Thyroid gland (tissue), 4 donors: ENCODE data around the gene DUOXA1. TPM values are rescaled to one million over a fixed set of nuclear protein-coding genes. Genes with fewer than 3 reads are reported as not detected.
"Not testable (repeated sequence)": the region's sequence is repeated elsewhere in the genome, so short reads cannot be mapped to it uniquely, and the experiment has no call there.

ENCODE experiments used
- DNase-seq, 2 donors: peaks; one replicate each; pipeline ENCODE4 v3.0.0-alpha.2; 2019
- H3K27ac ChIP-seq, 3 donors: fragments of 200-600 bp; sonication (generic); 1 replicate in 2 of 3; 2 replicates in 1 of 3; pipeline ENCODE4 v1.5.1; 2016 to 2019; ENCODE audit warnings: mild to moderate bottlenecking in 1 of 3, moderate library complexity in 1 of 3
- H3K27me3 ChIP-seq: fragments of 200-600 bp; sonication (generic); one replicate; pipeline ENCODE4 v1.5.1; 2019
- H3K36me3 ChIP-seq, 2 donors: fragments of 200-600 bp; sonication (generic); one replicate each; pipeline ENCODE4 v1.5.1; 2016 to 2019
- H3K4me1 ChIP-seq, 2 donors: fragments of 200-600 bp; sonication (generic); one replicate each; pipeline ENCODE4 v1.5.1; 2017 to 2019
- H3K4me3 ChIP-seq, 3 donors: fragments of 200-600 bp; sonication (generic); replicated peaks in 1 of 3; 1 replicate in 2 of 3; 2 replicates in 1 of 3; pipeline ENCODE4 v1.5.1; 2016; ENCODE audit warnings: mild to moderate bottlenecking in 1 of 3
- H3K9me3 ChIP-seq: fragments of 200-600 bp; sonication (generic); one replicate; pipeline ENCODE4 v1.5.1; 2017
- CTCF ChIP-seq, 6 experiments: fragments of 200-600 bp in 3 of 6; fragments of 450-650 bp in 3 of 6; sonication (generic) in 3 of 6; IDR thresholded peaks; one replicate each; pipeline ENCODE4 v1.5.1; 2016 to 2019; ENCODE audit warnings: antibody characterized with exemption in 6 of 6, mild to moderate bottlenecking in 2 of 6, inconsistent platforms in 1 of 6, moderate library complexity in 1 of 6
- POLR2A ChIP-seq, 2 donors: fragments of 450-650 bp; IDR thresholded peaks; one replicate each; pipeline ENCODE4 v1.6.1; 2017; ENCODE audit warnings: antibody characterized with exemption in 2 of 2, mild to moderate bottlenecking in 2 of 2, moderate library complexity in 1 of 2
- WGBS, 2 donors: methylation state at CpG; one replicate each; pipeline ENCODE4 v1.1.5; 2017; 5-methylcytosine and 5-hydroxymethylcytosine counted together
- intact Hi-C: fragments of 100-400 bp; cut with DNase I; formaldehyde crosslinking; loops from one replicate; pipeline ENCODE4 v1.15.1; 2023
- total RNA-seq, 4 donors: library from RNA; depleted of rRNA; stranded (reverse); fragments of >200 nt; gene quantifications; one replicate each; pipeline ENCODE4 v1.2.3, GENCODE V29; 2016

Gene DUOXA1
- total RNA-seq, 4 donors from 2014 or later = 97.0 to 187 (median 150) TPM

GRCh38 chr15:45087513-45087912 lies 42.2 kb downstream of the DUOXA1 start:
- Histone ChIP-seq H3K36me3 (no peaks in the 10 kb centered on the region), H3K27me3 (no peaks in the 10 kb centered on the region), H3K4me3 (no peak overlapping the region), H3K9me3 (no peaks in the 10 kb centered on the region), H3K4me1 (no peaks in the 10 kb centered on the region), H3K27ac (no peak overlapping the region)
- intact Hi-C loops = no loop called here
- WGBS, 2 donors = 82 to 90% methylated on average over 1 of the region's 1 CpG
- TF ChIP-seq POLR2A (IDR thresholded peaks at IDR 0.05) (no peak), CTCF (IDR thresholded peaks at IDR 0.05) (no peak)
- DNase-seq = no peak

- no peaks in the 10 kb centered on the region for H3K36me3 ChIP-seq
- no peaks in the 10 kb centered on the region for H3K27me3 ChIP-seq
- intact Hi-C loops = no loop called here
- WGBS, 2 donors = 83 to 85% methylated on average over 3 of the region's 3 CpGs
- H3K4me3 ChIP-seq = no peak overlapping the region
- no peaks in the 10 kb centered on the region for H3K9me3 ChIP-seq
- TF ChIP-seq CTCF (IDR thresholded peaks at IDR 0.05) (no peak), POLR2A (IDR thresholded peaks at IDR 0.05) (no peak)
- H3K27ac ChIP-seq = no peak overlapping the region
- H3K4me1 ChIP-seq = peaks cover 0 to 8% of the 10 kb centered on the region in 2 donors
- DNase-seq = no peak
Measured at GRCh38 chr15:45084163-45084562, 45.5 kb downstream of the DUOXA1 start.

- no peaks in the 10 kb centered on the region for H3K36me3 ChIP-seq
- intact Hi-C loops = no loop called here
- no peak overlapping the region for H3K4me3 ChIP-seq
- no peak for DNase-seq
- H3K27ac ChIP-seq = no peak overlapping the region
- no peaks in the 10 kb centered on the region for H3K27me3 ChIP-seq
- TF ChIP-seq POLR2A (IDR thresholded peaks at IDR 0.05) (no peak), CTCF (IDR thresholded peaks at IDR 0.05) (no peak)
- no peaks in the 10 kb centered on the region for H3K9me3 ChIP-seq
- peaks cover 0 to 13% of the 10 kb centered on the region in 2 donors for H3K4me1 ChIP-seq
Measured at GRCh38 chr15:45083223-45083622, 46.5 kb downstream of the DUOXA1 start.

- peaks cover 0 to 13% of the 10 kb centered on the region in 2 donors for H3K4me1 ChIP-seq
- H3K27me3 ChIP-seq, H3K4me3 ChIP-seq, DNase-seq, intact Hi-C loops, H3K9me3 ChIP-seq, H3K36me3 ChIP-seq, H3K27ac ChIP-seq: not testable (repeated sequence)
- WGBS, 2 donors = 92 to 93% methylated on average over 5 to 6 of the region's 10 CpGs
Measured at GRCh38 chr15:45082412-45082811, 47.3 kb downstream of the DUOXA1 start.

GRCh38 chr15:45080593-45080992 lies 49.1 kb downstream of the DUOXA1 start:
- H3K27me3 ChIP-seq, intact Hi-C loops, H3K9me3 ChIP-seq, H3K4me3 ChIP-seq, H3K36me3 ChIP-seq: not testable (repeated sequence)
- peak; percentile 58 to 60 for DNase-seq
- peaks cover 0 to 13% of the 10 kb centered on the region in 2 donors for H3K4me1 ChIP-seq
- WGBS, 2 donors = 20 to 40% methylated on average over 1 of the region's 3 CpGs
- H3K27ac ChIP-seq = peak overlapping the region in 1 of 3 donors; percentile 25

- 59 to 68% methylated on average over 4 of the region's 5 CpGs for WGBS, 2 donors
- intact Hi-C loops, H3K4me3 ChIP-seq, H3K27me3 ChIP-seq, H3K9me3 ChIP-seq, DNase-seq, H3K36me3 ChIP-seq: not testable (repeated sequence)
- peak overlapping the region; percentile 24 to 74 (median 58) for H3K27ac ChIP-seq
- H3K4me1 ChIP-seq = peaks cover 0 to 13% of the 10 kb centered on the region in 2 donors
Measured at GRCh38 chr15:45079628-45080246, 49.9 kb downstream of the DUOXA1 start.

GRCh38 chr15:45079201-45079600 lies 50.5 kb downstream of the DUOXA1 start:
- WGBS, 2 donors = 37% methylated on average over 5 of the region's 5 CpGs
- DNase-seq = peak; percentile 58 to 74
- H3K4me3 ChIP-seq, intact Hi-C loops, H3K9me3 ChIP-seq, H3K36me3 ChIP-seq, H3K27me3 ChIP-seq: not testable (repeated sequence)
- peak overlapping the region in 2 of 3 donors; percentile 3 to 58 for H3K27ac ChIP-seq
- H3K4me1 ChIP-seq = peaks cover 0 to 13% of the 10 kb centered on the region in 2 donors

GRCh38 chr15:45077391-45077790 lies 52.3 kb downstream of the DUOXA1 start:
- H3K27ac ChIP-seq, H3K9me3 ChIP-seq, H3K36me3 ChIP-seq, intact Hi-C loops, DNase-seq, H3K4me3 ChIP-seq, H3K27me3 ChIP-seq: not testable (repeated sequence)
- WGBS, 2 donors = 64 to 85% methylated on average over 2 of the region's 2 CpGs
- peaks cover 0 to 13% of the 10 kb centered on the region in 2 donors for H3K4me1 ChIP-seq

- H3K27ac ChIP-seq, DNase-seq, H3K27me3 ChIP-seq, H3K4me3 ChIP-seq, intact Hi-C loops, H3K9me3 ChIP-seq, H3K36me3 ChIP-seq: not testable (repeated sequence)
- WGBS, 2 donors = 88 to 100% methylated on average over 1 of the region's 9 CpGs
- H3K4me1 ChIP-seq = peaks cover 0 to 20% of the 10 kb centered on the region in 2 donors
Measured at GRCh38 chr15:45075440-45076320, 54.0 kb downstream of the DUOXA1 start.
